H1 (cell line): Measurements from ENCODE around the gene CLDN34. TPM values are rescaled to one million over a fixed set of nuclear protein-coding genes. Genes with fewer than 3 reads are reported as not detected.

Source experiments
- HDAC2 ChIP-seq, 2 experiments: fragments of 300-600 bp in 1 of 2; sonication (generic) in 1 of 2; IDR thresholded peaks; 2 replicates each; pipeline ENCODE4 v1.6.1; 2011 to 2012; ENCODE audit warnings: low read depth in 2 of 2, low read length in 2 of 2, mild to moderate bottlenecking in 2 of 2, moderate library complexity in 2 of 2, borderline replicate concordance in 1 of 2, inconsistent platforms in 1 of 2
- NANOG ChIP-seq: IDR thresholded peaks from 2 replicates; pipeline ENCODE4 v1.6.1; 2011; ENCODE audit warnings: low read length, low read depth, mild to moderate bottlenecking, inconsistent platforms; ENCODE audit not compliant: insufficient read depth, poor library complexity, severe bottlenecking
- RXRA ChIP-seq: IDR thresholded peaks from 2 replicates; pipeline ENCODE4 v1.6.1; 2011; ENCODE audit warnings: low read depth, mild to moderate bottlenecking, low read length, moderate library complexity; ENCODE audit not compliant: insufficient read depth
- polyA plus RNA-seq, 7 experiments: library from polyadenylated mRNA; depleted of rRNA in 3 of 7; stranded (reverse) in 5 of 7; unstranded in 2 of 7; fragments of >200 nt in 5 of 7; fragments of 200-250 nt in 2 of 7; gene quantifications; 1 replicate in 5 of 7; 2 replicates in 1 of 7; 4 replicates in 1 of 7; pipeline versions ENCODE4 v1.2.1 to v1.2.3, GENCODE V29; 2011 to 2013; ENCODE audit warnings: missing spikeins in 2 of 7, mixed read lengths in 2 of 7
- total RNA-seq: library from RNA; stranded (reverse); fragmentation: NEBNext Ultra II Directional; extraction: Animal tissue kit (Norgen Biotek cat#: 25700); gene quantifications from 2 replicates; pipeline ENCODE4 v1.2.1, GENCODE V29; 2021

Gene CLDN34
- total and polyA plus RNA-seq, 2 of the 8 experiments (the other 6 are each of a cell fraction or from before 2014, with no cell fraction given) = 0.26 to 0.50 TPM

GRCh38 chrX:10006086-10006485 lies 38.9 kb downstream of the CLDN34 start (continued):
- TF ChIP-seq RXRA = no peak
- TF ChIP-seq HDAC2 (IDR thresholded peaks at IDR 0.05; ENCODE audit: borderline replicate concordance in 1 of 2, low read depth in 2 of 2, low read length in 2 of 2) = no peak
- TF ChIP-seq NANOG = no peak
- TF ChIP-seq, all 59 proteins: peak for 0
